HG03354 (cell line): ENCODE results near the gene PTPRG.

Experiments used
- ATAC-seq: cut with Tn5 transposase; IDR thresholded peaks from one replicate; pipeline ENCODE4 v1.9.1; 2021; ENCODE audit warnings: mild to moderate bottlenecking; ENCODE audit not compliant: unreplicated experiment, poor library complexity, severe bottlenecking

PTPRG gene

GRCh38 chr3:61612211-61613194 lies 51.1 kb downstream of the PTPRG start:
- ATAC-seq: no peak

GRCh38 chr3:61613666-61614065 lies 52.3 kb downstream of the PTPRG start:
- ATAC-seq: no peak

- no peak for ATAC-seq
Observed at GRCh38 chr3:61615643-61616042, 54.3 kb downstream of the PTPRG start.

GRCh38 chr3:61616586-61616985 lies 55.2 kb downstream of the PTPRG start:
- ATAC-seq: no peak

- ATAC-seq: no peak
Observed at GRCh38 chr3:61617041-61617440, 55.7 kb downstream of the PTPRG start.

GRCh38 chr3:61617651-61618050 lies 56.3 kb downstream of the PTPRG start:
- no peak for ATAC-seq

- ATAC-seq: no peak
Observed at GRCh38 chr3:61618231-61618630, 56.9 kb downstream of the PTPRG start.

- ATAC-seq: no peak
Observed at GRCh38 chr3:61618871-61619270, 57.5 kb downstream of the PTPRG start.

- ATAC-seq: no peak
Observed at GRCh38 chr3:61620073-61620472, 58.7 kb downstream of the PTPRG start.

GRCh38 chr3:61624300-61624699 lies 62.9 kb downstream of the PTPRG start:
- no peak for ATAC-seq

GRCh38 chr3:61625429-61625828 lies 64.1 kb downstream of the PTPRG start:
- no peak for ATAC-seq

GRCh38 chr3:61626484-61626883 lies 65.1 kb downstream of the PTPRG start:
- ATAC-seq: no peak

GRCh38 chr3:61627768-61628185 lies 66.4 kb downstream of the PTPRG start:
- ATAC-seq: no peak

GRCh38 chr3:61628636-61629035 lies 67.3 kb downstream of the PTPRG start:
- ATAC-seq: no peak

GRCh38 chr3:61629442-61629841 lies 68.1 kb downstream of the PTPRG start:
- no peak for ATAC-seq

GRCh38 chr3:61631108-61631769 lies 69.9 kb downstream of the PTPRG start:
- ATAC-seq: no peak

GRCh38 chr3:61632568-61633175 lies 71.3 kb downstream of the PTPRG start:
- no peak for ATAC-seq

GRCh38 chr3:61634678-61635077 lies 73.3 kb downstream of the PTPRG start:
- ATAC-seq: no peak

GRCh38 chr3:61637088-61638051 lies 76.0 kb downstream of the PTPRG start:
- peak; percentile 62 for ATAC-seq
